CD14-positive monocyte (primary cell): Measurements from ENCODE around the gene DCAF4. TPM values are rescaled to one million over a fixed set of nuclear protein-coding genes. Genes with fewer than 3 reads are reported as not detected.
A peak's percentile ranks its signal among the peaks of the same experiment; 100 is the strongest.
"Not testable (repeated sequence)": the region's sequence is repeated elsewhere in the genome, so short reads cannot be mapped to it uniquely, and the experiment has no call there.

Experiments used
- DNase-seq, 3 donors: peaks; one replicate each; pipeline ENCODE4 v3.0.0-alpha.2; 2011 to 2022
- H2AFZ ChIP-seq: 2 replicates; pipeline ENCODE4 v1.6.0; 2012; ENCODE audit warnings: mild to moderate bottlenecking, low read depth, low read length, inconsistent platforms; ENCODE audit not compliant: insufficient read depth, poor library complexity, severe bottlenecking
- H3K27ac ChIP-seq, 2 donors: 1 replicate in 1 of 2; 2 replicates in 1 of 2; pipeline ENCODE4 v1.5.1; 2012 to 2013; ENCODE audit warnings: low read length in 2 of 2, control low read depth in 1 of 2, inconsistent platforms in 1 of 2, low read depth in 1 of 2, mild to moderate bottlenecking in 1 of 2
- H3K27me3 ChIP-seq, 2 donors: one replicate each; pipeline versions ENCODE4 v1.6.0 to v1.6.1; 2011 to 2013; ENCODE audit warnings: low read length in 2 of 2; ENCODE audit not compliant: control insufficient read depth in 2 of 2, insufficient read depth in 2 of 2
- H3K36me3 ChIP-seq, 2 donors: replicated peaks in 1 of 2; 1 replicate in 1 of 2; 2 replicates in 1 of 2; pipeline versions ENCODE4 v1.5.1 to v1.6.1; 2012 to 2013; ENCODE audit warnings: low read length in 2 of 2, control low read depth in 1 of 2, inconsistent platforms in 1 of 2, mild to moderate bottlenecking in 1 of 2; ENCODE audit not compliant: insufficient read depth in 2 of 2, control insufficient read depth in 1 of 2
- H3K4me1 ChIP-seq, 2 donors: 1 replicate in 1 of 2; 2 replicates in 1 of 2; pipeline versions ENCODE4 v1.5.1 to v1.6.1; 2012 to 2013; ENCODE audit warnings: low read length in 2 of 2, control low read depth in 1 of 2, inconsistent platforms in 1 of 2, mild to moderate bottlenecking in 1 of 2, moderate library complexity in 1 of 2; ENCODE audit not compliant: insufficient read depth in 2 of 2, control insufficient read depth in 1 of 2
- H3K4me2 ChIP-seq: replicated peaks from 2 replicates; pipeline ENCODE3; 2012; ENCODE audit warnings: low read length, moderate library complexity, mild to moderate bottlenecking; ENCODE audit not compliant: poor library complexity, severe bottlenecking; ENCODE audit errors: extremely low read depth
- H3K4me3 ChIP-seq, 3 experiments: fragments of 200-600 bp in 1 of 3; sonication (generic) in 1 of 3; replicated peaks in 1 of 3; 1 replicate in 2 of 3; 2 replicates in 1 of 3; pipeline ENCODE4 v1.5.1; 2011 to 2013; ENCODE audit warnings: low read length in 3 of 3, mild to moderate bottlenecking in 3 of 3, control low read depth in 2 of 3, low read depth in 2 of 3, inconsistent platforms in 1 of 3, moderate library complexity in 1 of 3
- H3K79me2 ChIP-seq: 2 replicates; pipeline ENCODE4 v1.6.0; 2012; ENCODE audit warnings: mild to moderate bottlenecking, control low read depth, inconsistent platforms, low read length, moderate library complexity; ENCODE audit not compliant: insufficient read depth
- H3K9ac ChIP-seq: 2 replicates; pipeline ENCODE4 v1.6.0; 2017; ENCODE audit warnings: low read length, mild to moderate bottlenecking; ENCODE audit not compliant: insufficient read depth, poor library complexity, severe bottlenecking
- H3K9me3 ChIP-seq, 2 donors: replicated peaks in 1 of 2; 1 replicate in 1 of 2; 2 replicates in 1 of 2; pipeline versions ENCODE4 v1.5.1 to v1.6.1; 2012 to 2013; ENCODE audit warnings: low read length in 2 of 2, control low read depth in 1 of 2; ENCODE audit not compliant: control insufficient read depth in 1 of 2, insufficient read depth in 1 of 2
- H4K20me1 ChIP-seq: 2 replicates; pipeline ENCODE4 v1.6.0; 2012; ENCODE audit warnings: mild to moderate bottlenecking, low read length, control low read depth, moderate library complexity; ENCODE audit not compliant: insufficient read depth
- H3K27ac Mint-ChIP-seq, 7 donors: one replicate each; pipeline ENCODE4 v1.8.0; 2020; ENCODE audit warnings: mild to moderate bottlenecking in 7 of 7, mixed read lengths in 7 of 7, moderate library complexity in 6 of 7, inconsistent platforms in 2 of 7
- H3K27me3 Mint-ChIP-seq, 3 donors: one replicate each; pipeline ENCODE4 v1.8.0; 2021 to 2022; ENCODE audit warnings: low read depth in 3 of 3, mild to moderate bottlenecking in 3 of 3, mixed read lengths in 3 of 3, moderate library complexity in 3 of 3, inconsistent platforms in 1 of 3
- H3K36me3 Mint-ChIP-seq, 2 donors: one replicate each; pipeline ENCODE4 v1.8.0; 2020; ENCODE audit warnings: mixed read lengths in 2 of 2, inconsistent platforms in 1 of 2, mild to moderate bottlenecking in 1 of 2
- H3K4me1 Mint-ChIP-seq: one replicate; pipeline ENCODE4 v1.8.0; 2020; ENCODE audit warnings: mild to moderate bottlenecking, mixed read lengths
- H3K4me3 Mint-ChIP-seq, 2 donors: one replicate each; pipeline ENCODE4 v1.8.0; 2020; ENCODE audit warnings: mild to moderate bottlenecking in 2 of 2, mixed read lengths in 2 of 2, moderate library complexity in 1 of 2
- H3K9me3 Mint-ChIP-seq, 7 donors: one replicate each; pipeline ENCODE4 v1.8.0; 2020 to 2022; ENCODE audit warnings: mixed read lengths in 7 of 7, mild to moderate bottlenecking in 6 of 7, moderate library complexity in 6 of 7, inconsistent platforms in 2 of 7
- WGBS: methylation state at CpG from one replicate; pipeline ENCODE4 v1.1.5; 2013; ENCODE audit warnings: missing lambda C conversion rate; ENCODE audit not compliant: insufficient coverage; 5-methylcytosine and 5-hydroxymethylcytosine counted together
- intact Hi-C, 2 donors: fragments of 100-400 bp; cut with micrococcal nuclease; formaldehyde crosslinking; loops; one replicate each; pipeline versions ENCODE4 v1.15.0 to v1.15.1; 2023
- polyA plus RNA-seq, 3 donors: library from polyadenylated mRNA; depleted of rRNA in 1 of 3; unstranded in 2 of 3; stranded (reverse) in 1 of 3; fragments of 300-500 nt in 2 of 3; fragments of >200 nt in 1 of 3; fragmentation: Illumina TruSeq in 2 of 3; gene quantifications; 1 replicate in 2 of 3; 2 replicates in 1 of 3; pipeline ENCODE4 v1.2.3, GENCODE V29; 2012 to 2021
- TF ChIP-seq, protein P1 (sequence below): fragments of 200-600 bp; IDR thresholded peaks from one replicate; pipeline ENCODE4 v1.8.0; 2022; ENCODE audit warnings: antibody characterized with exemption, mild to moderate bottlenecking

DCAF4 gene
- polyA plus RNA-seq, 3 donors = 1.1 to 7.2 (median 2.3) TPM

DNA sequence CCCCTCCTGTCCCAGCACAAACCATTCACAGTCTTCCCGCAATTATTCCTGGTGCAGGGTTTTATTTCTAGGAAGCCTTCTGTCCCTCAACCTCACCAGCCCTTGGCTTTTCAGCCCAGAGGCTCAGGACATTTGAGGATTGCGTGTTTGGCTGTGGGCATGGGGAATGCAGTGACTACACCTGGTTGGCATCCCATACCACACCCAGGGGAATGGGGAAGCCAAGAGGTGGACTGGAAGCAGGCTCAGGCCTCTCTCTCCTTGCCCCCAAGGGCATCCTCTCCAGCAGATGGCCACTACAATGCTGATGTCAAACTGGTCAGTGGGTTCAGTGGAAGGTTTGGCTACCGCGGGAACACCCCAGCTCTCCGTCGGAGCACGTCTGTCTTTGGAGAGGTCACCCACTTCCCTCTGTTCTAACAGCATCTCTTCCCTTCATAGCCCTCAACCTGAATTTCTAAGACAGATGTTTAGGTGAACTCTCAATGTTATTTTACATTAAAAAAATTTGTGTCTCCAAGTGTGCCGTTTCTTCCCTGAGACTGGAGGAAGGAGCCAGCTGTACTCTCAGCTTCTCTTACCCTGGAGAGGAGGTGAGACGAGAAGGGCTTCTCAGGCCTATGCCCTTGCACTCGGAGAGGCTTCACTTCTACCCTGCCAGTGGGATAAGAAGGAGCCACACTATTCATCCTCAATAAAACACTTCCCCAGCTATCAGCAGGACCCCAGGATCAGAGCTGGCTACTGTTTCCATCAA lies 35.5 kb downstream of the DCAF4 start:
- H3K27ac Mint-ChIP-seq = no peak overlapping the region
- WGBS = no CpG with 5 or more reads among the region's 10 CpGs
- Histone ChIP-seq H3K4me3 (no peak overlapping the region), H3K4me2 (no peak overlapping the region), H3K27ac (no peak overlapping the region), H3K79me2 (no peaks in the 10 kb centered on the region), H4K20me1 (no peaks in the 10 kb centered on the region), H3K27me3 (no peaks in the 10 kb centered on the region), H3K9ac (no peak overlapping the region), H2AFZ (no peak overlapping the region), H3K4me1 (no peaks in the 10 kb centered on the region), H3K9me3 (no peaks in the 10 kb centered on the region), H3K36me3 (peaks cover 0 to 3% of the 10 kb centered on the region in 2 donors)
- peaks cover 4% of the 10 kb centered on the region for H3K4me1 Mint-ChIP-seq
- H3K4me3 Mint-ChIP-seq = no peak overlapping the region
- H3K27me3 Mint-ChIP-seq = peaks cover 0 to 2% (median 0%) of the 10 kb centered on the region in 3 donors
- H3K36me3 Mint-ChIP-seq = peaks cover 17 to 18% of the 10 kb centered on the region in 2 donors
- DNase-seq = no peak
- intact Hi-C loops = no loop called here
- TF ChIP-seq, protein P1, sequence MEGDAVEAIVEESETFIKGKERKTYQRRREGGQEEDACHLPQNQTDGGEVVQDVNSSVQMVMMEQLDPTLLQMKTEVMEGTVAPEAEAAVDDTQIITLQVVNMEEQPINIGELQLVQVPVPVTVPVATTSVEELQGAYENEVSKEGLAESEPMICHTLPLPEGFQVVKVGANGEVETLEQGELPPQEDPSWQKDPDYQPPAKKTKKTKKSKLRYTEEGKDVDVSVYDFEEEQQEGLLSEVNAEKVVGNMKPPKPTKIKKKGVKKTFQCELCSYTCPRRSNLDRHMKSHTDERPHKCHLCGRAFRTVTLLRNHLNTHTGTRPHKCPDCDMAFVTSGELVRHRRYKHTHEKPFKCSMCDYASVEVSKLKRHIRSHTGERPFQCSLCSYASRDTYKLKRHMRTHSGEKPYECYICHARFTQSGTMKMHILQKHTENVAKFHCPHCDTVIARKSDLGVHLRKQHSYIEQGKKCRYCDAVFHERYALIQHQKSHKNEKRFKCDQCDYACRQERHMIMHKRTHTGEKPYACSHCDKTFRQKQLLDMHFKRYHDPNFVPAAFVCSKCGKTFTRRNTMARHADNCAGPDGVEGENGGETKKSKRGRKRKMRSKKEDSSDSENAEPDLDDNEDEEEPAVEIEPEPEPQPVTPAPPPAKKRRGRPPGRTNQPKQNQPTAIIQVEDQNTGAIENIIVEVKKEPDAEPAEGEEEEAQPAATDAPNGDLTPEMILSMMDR = no peak
- no peaks in the 10 kb centered on the region for H3K9me3 Mint-ChIP-seq

DNA sequence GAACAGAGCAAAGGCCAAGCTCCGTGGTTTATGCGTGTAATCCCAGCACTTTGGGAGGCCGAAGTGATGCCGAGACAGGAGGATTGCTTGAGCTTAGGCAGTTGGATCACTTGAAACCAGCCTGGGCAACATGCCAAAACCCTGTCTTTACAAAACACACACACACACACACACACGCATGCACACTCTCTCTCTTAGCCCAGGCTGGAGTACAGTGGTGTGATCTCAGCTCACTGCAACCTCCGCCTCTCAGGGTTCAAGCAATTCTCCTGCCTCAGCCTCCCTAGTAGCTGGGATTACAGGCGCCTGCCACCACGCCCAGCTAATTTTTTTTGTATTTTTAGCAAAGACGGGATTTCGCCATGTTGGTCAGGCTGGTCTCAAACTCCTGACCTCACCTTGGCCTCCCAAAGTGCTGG lies 36.1 kb downstream of the DCAF4 start:
- H3K9me3 ChIP-seq, H3K9me3 Mint-ChIP-seq, DNase-seq, H3K4me1 Mint-ChIP-seq, H3K27me3 Mint-ChIP-seq, H3K4me1 ChIP-seq, H3K27ac ChIP-seq, H3K4me2 ChIP-seq, H4K20me1 ChIP-seq, H2AFZ ChIP-seq, H3K36me3 ChIP-seq, H3K9ac ChIP-seq, intact Hi-C loops, H3K4me3 ChIP-seq, H3K4me3 Mint-ChIP-seq, H3K27me3 ChIP-seq, H3K79me2 ChIP-seq: not testable (repeated sequence)
- H3K27ac Mint-ChIP-seq = peak overlapping the region in 1 of 7 donors; percentile 52
- peaks cover 20 to 21% of the 10 kb centered on the region in 2 donors for H3K36me3 Mint-ChIP-seq
- WGBS = 85% methylated on average over 10 of the region's 10 CpGs
